GM23338 (cell line): ENCODE measurements around the gene ZNF324. TPM values are rescaled to one million over a fixed set of nuclear protein-coding genes. Genes with fewer than 3 reads are reported as not detected.

ENCODE experiments used
- ATAC-seq: fragments of 200-7000 bp; cut with Tn5 transposase; 3 replicates; pipeline ENCODE4 v1.9.1; 2020
- DNase-seq: peaks from one replicate; pipeline ENCODE4 v3.0.0-alpha.2; 2015; ENCODE audit warnings: low spot score
- H2AFZ ChIP-seq: fragments of 200-600 bp; sonication (generic); 2 replicates; pipeline ENCODE4 v1.8.0; 2016; ENCODE audit warnings: antibody characterized with exemption, mild to moderate bottlenecking, moderate library complexity
- H3F3A ChIP-seq: fragments of 200-600 bp; sonication (generic); replicated peaks from 2 replicates; pipeline ENCODE4 v1.8.0; 2017; ENCODE audit warnings: antibody characterized with exemption, mixed run types, low read depth
- H3K27ac ChIP-seq: fragments of 200-600 bp; sonication (generic); 2 replicates; pipeline ENCODE4 v1.6.1; 2016; ENCODE audit warnings: low read depth
- H3K27me3 ChIP-seq: fragments of 200-600 bp; sonication (generic); 2 replicates; pipeline ENCODE4 v1.8.0; 2016; ENCODE audit warnings: mild to moderate bottlenecking, mixed run types, moderate library complexity; ENCODE audit not compliant: insufficient read depth
- H3K36me3 ChIP-seq: fragments of 200-600 bp; sonication (generic); 2 replicates; pipeline ENCODE4 v1.8.0; 2016; ENCODE audit warnings: mild to moderate bottlenecking; ENCODE audit not compliant: insufficient read depth
- H3K4me1 ChIP-seq: fragments of 200-600 bp; sonication (generic); 2 replicates; pipeline ENCODE4 v1.8.0; 2016; ENCODE audit warnings: mild to moderate bottlenecking, moderate library complexity; ENCODE audit not compliant: insufficient read depth
- H3K4me2 ChIP-seq: fragments of 200-600 bp; sonication (generic); 2 replicates; pipeline ENCODE4 v1.7.1; 2017; ENCODE audit warnings: mixed run types
- H3K4me3 ChIP-seq: fragments of 200-600 bp; sonication (generic); 2 replicates; pipeline ENCODE4 v1.6.1; 2016; ENCODE audit warnings: mixed run types
- H3K79me2 ChIP-seq: fragments of 200-600 bp; sonication (generic); replicated peaks from 2 replicates; pipeline ENCODE4 v1.8.0; 2017; ENCODE audit warnings: mild to moderate bottlenecking; ENCODE audit not compliant: insufficient read depth
- H3K9me2 ChIP-seq: fragments of 200-600 bp; sonication (generic); 2 replicates; pipeline ENCODE4 v1.8.0; 2017; ENCODE audit not compliant: insufficient read depth
- H4K20me1 ChIP-seq: fragments of 200-600 bp; sonication (generic); replicated peaks from 2 replicates; pipeline ENCODE4 v1.8.0; 2017; ENCODE audit warnings: mild to moderate bottlenecking; ENCODE audit not compliant: insufficient read depth
- H3K27ac Mint-ChIP-seq: 2 replicates; pipeline ENCODE4 v1.8.0; 2020; ENCODE audit warnings: inconsistent platforms, mild to moderate bottlenecking, moderate library complexity, mixed read lengths
- H3K27me3 Mint-ChIP-seq: 3 replicates; pipeline ENCODE4 v1.8.0; 2022; ENCODE audit warnings: low read depth, mild to moderate bottlenecking, moderate library complexity, mixed read lengths, inconsistent platforms; ENCODE audit not compliant: insufficient read depth, poor library complexity
- H3K36me3 Mint-ChIP-seq: 3 replicates; pipeline ENCODE4 v1.8.0; 2021; ENCODE audit warnings: low read depth, mild to moderate bottlenecking, inconsistent platforms, moderate library complexity, mixed read lengths
- H3K4me1 Mint-ChIP-seq: 3 replicates; pipeline ENCODE4 v1.8.0; 2020; ENCODE audit warnings: mild to moderate bottlenecking, inconsistent platforms, mixed read lengths
- H3K4me3 Mint-ChIP-seq: 3 replicates; pipeline ENCODE4 v1.8.0; 2021; ENCODE audit warnings: moderate library complexity, mild to moderate bottlenecking, inconsistent platforms, mixed read lengths
- H3K9me3 Mint-ChIP-seq: 3 replicates; pipeline ENCODE4 v1.8.0; 2020; ENCODE audit warnings: moderate library complexity, mild to moderate bottlenecking, inconsistent platforms, mixed read lengths
- CREB1 ChIP-seq: fragments of 250-450 bp; sonication (Bioruptor Pico); IDR thresholded peaks from 2 replicates; pipeline ENCODE4 v1.5.0; 2020; ENCODE audit warnings: low read depth, mild to moderate bottlenecking, moderate library complexity
- CTCF ChIP-seq, 2 experiments: fragments of 200-600 bp in 1 of 2; sonication (generic) in 1 of 2; conservative IDR thresholded peaks; 2 replicates each; pipeline versions ENCODE4 v1.5.1 to v1.6.1; 2016 to 2017; ENCODE audit warnings: antibody characterized with exemption in 2 of 2, low read depth in 2 of 2, mild to moderate bottlenecking in 2 of 2, moderate library complexity in 1 of 2
- ETS1 ChIP-seq: IDR thresholded peaks from 2 replicates; pipeline ENCODE4 v1.6.1; 2016; ENCODE audit warnings: antibody characterized with exemption
- EZH2 ChIP-seq: fragments of 200-600 bp; sonication (generic); IDR thresholded peaks from one replicate; pipeline ENCODE4 v1.8.0; 2017; ENCODE audit warnings: antibody characterized with exemption, mild to moderate bottlenecking, low read depth; ENCODE audit not compliant: unreplicated experiment
- EZH2phosphoT487 ChIP-seq: fragments of 200-600 bp; sonication (generic); IDR thresholded peaks from one replicate; pipeline ENCODE4 v1.8.1; 2018; ENCODE audit warnings: antibody characterized with exemption; ENCODE audit not compliant: unreplicated experiment
- JUNB ChIP-seq: IDR thresholded peaks from one replicate; pipeline ENCODE4 v1.6.1; 2016; ENCODE audit warnings: antibody characterized with exemption; ENCODE audit not compliant: unreplicated experiment
- NANOG ChIP-seq: IDR thresholded peaks from 2 replicates; pipeline ENCODE4 v1.6.1; 2016; ENCODE audit warnings: antibody characterized with exemption, borderline replicate concordance
- POLR2AphosphoS5 ChIP-seq: IDR thresholded peaks from 2 replicates; pipeline ENCODE4 v1.6.1; 2016; ENCODE audit warnings: antibody characterized with exemption, low read depth
- REST ChIP-seq: IDR thresholded peaks from one replicate; pipeline ENCODE4 v1.6.1; 2018; ENCODE audit warnings: antibody characterized with exemption; ENCODE audit not compliant: unreplicated experiment
- STAT1 ChIP-seq: IDR thresholded peaks from one replicate; pipeline ENCODE4 v1.6.1; 2016; ENCODE audit warnings: antibody characterized with exemption; ENCODE audit not compliant: unreplicated experiment
- ZNF114 ChIP-seq: fragments of 250-450 bp; sonication (Bioruptor Pico); IDR thresholded peaks from 2 replicates; pipeline ENCODE4 v1.5.0; 2020; ENCODE audit warnings: mild to moderate bottlenecking, moderate library complexity
- ZNF331 ChIP-seq: fragments of 250-450 bp; sonication (Bioruptor Pico); IDR thresholded peaks from 2 replicates; pipeline ENCODE4 v1.5.0; 2020; ENCODE audit warnings: low read depth, mild to moderate bottlenecking, moderate library complexity
- ZNF462 ChIP-seq: fragments of 250-450 bp; sonication (Bioruptor Pico); IDR thresholded peaks from 2 replicates; pipeline ENCODE4 v1.5.0; 2020; ENCODE audit warnings: mild to moderate bottlenecking, moderate library complexity
- polyA plus RNA-seq: library from polyadenylated mRNA; unstranded; fragments of >200 nt; fragmentation: Nextera tagmentation; extraction: Ambion mirVana; gene quantifications from 2 replicates; pipeline ENCODE4 v1.2.1, GENCODE V29; 2016
- total RNA-seq: library from RNA; depleted of rRNA; stranded (reverse); fragments of >200 nt; shearing (Covaris generic); gene quantifications from 2 replicates; pipeline ENCODE4 v1.2.3, GENCODE V29; 2014

The ZNF324 gene
- total and polyA plus RNA-seq, 2 experiments from 2014 or later = 3.9 to 15.0 TPM

GRCh38 chr19:58482372-58482771, 15.5 kb downstream of the ZNF324 start:
- TF ChIP-seq CREB1 (CRISPR knock-in tag) (no peak), POLR2AphosphoS5 (no peak), STAT1 (no peak), REST (no peak), EZH2phosphoT487 (no peak), EZH2 (no peak), JUNB (no peak), ZNF331 (CRISPR knock-in tag) (no peak), NANOG (no peak), ZNF462 (CRISPR knock-in tag) (no peak), CTCF (conservative IDR thresholded peaks at IDR 0.05; ENCODE audit: low read depth in 2 of 2) (no peak), ETS1 (no peak), ZNF114 (CRISPR knock-in tag) (no peak)
- H3K4me3 Mint-ChIP-seq = no peak overlapping the region
- no peaks in the 10 kb centered on the region; the same call in 2 of the 3 replicates for H3K36me3 Mint-ChIP-seq
- H3K9me2 ChIP-seq = no peaks in the 10 kb centered on the region
- peaks cover 6% of the 10 kb centered on the region for H3K27me3 Mint-ChIP-seq
- no peaks in the 10 kb centered on the region for H3K36me3 ChIP-seq
- DNase-seq (no peak), ATAC-seq (no peak)
- H3K27me3 ChIP-seq = no peaks in the 10 kb centered on the region
- no peaks in the 10 kb centered on the region for H3K79me2 ChIP-seq
- no peaks in the 10 kb centered on the region; the same call in 2 of the 3 replicates for H3K9me3 Mint-ChIP-seq
- no peaks in the 10 kb centered on the region for H3K4me1 Mint-ChIP-seq
- no peaks in the 10 kb centered on the region for H3K4me1 ChIP-seq
- H3K4me2 ChIP-seq = no peak overlapping the region
- no peak overlapping the region for H3K4me3 ChIP-seq
- no peak overlapping the region for H3K27ac ChIP-seq
- H3F3A ChIP-seq = no peaks in the 10 kb centered on the region
- H3K27ac Mint-ChIP-seq = no peak overlapping the region
- H2AFZ ChIP-seq = no peak overlapping the region
- peaks cover 4% of the 10 kb centered on the region; the same call in 1 of the 2 replicates for H4K20me1 ChIP-seq
